Gastroesophageal sphincter (tissue), 4 donors: ENCODE results near the gene PKIG. TPM values are rescaled to one million over a fixed set of nuclear protein-coding genes. Genes with fewer than 3 reads are reported as not detected.

ENCODE experiments used
- ATAC-seq: fragments of 150-250 bp; one replicate; pipeline ENCODE4 v1.9.1; 2016; ENCODE audit warnings: mild to moderate bottlenecking, moderate library complexity
- H3K27ac ChIP-seq, 4 donors: fragments of 200-600 bp; sonication (generic) in 3 of 4; 1 replicate in 3 of 4; 2 replicates in 1 of 4; pipeline ENCODE4 v1.5.1; 2016 to 2019
- H3K27me3 ChIP-seq: fragments of 200-600 bp; sonication (generic); one replicate; pipeline ENCODE4 v1.5.1; 2019
- H3K36me3 ChIP-seq, 2 donors: fragments of 200-600 bp; sonication (generic); one replicate each; pipeline ENCODE4 v1.5.1; 2019; ENCODE audit warnings: control low read depth in 1 of 2
- H3K4me1 ChIP-seq, 3 donors: fragments of 200-600 bp; sonication (generic); 1 replicate in 2 of 3; 2 replicates in 1 of 3; pipeline ENCODE4 v1.5.1; 2016 to 2019; ENCODE audit warnings: control low read depth in 2 of 3
- H3K4me3 ChIP-seq, 2 donors: fragments of 200-600 bp; sonication (generic); one replicate each; pipeline ENCODE4 v1.5.1; 2019; ENCODE audit warnings: mild to moderate bottlenecking in 1 of 2, moderate library complexity in 1 of 2
- H3K9me3 ChIP-seq, 3 donors: fragments of 200-600 bp; sonication (generic); one replicate each; pipeline ENCODE4 v1.5.1; 2017 to 2019; ENCODE audit warnings: control low read depth in 2 of 3
- CTCF ChIP-seq, 4 experiments: fragments of 200-600 bp in 2 of 4; fragments of 450-650 bp in 2 of 4; sonication (generic) in 1 of 4; IDR thresholded peaks; one replicate each; pipeline ENCODE4 v1.5.1; 2017 to 2019; ENCODE audit warnings: antibody characterized with exemption in 4 of 4, mild to moderate bottlenecking in 2 of 4, moderate library complexity in 2 of 4
- EP300 ChIP-seq: sonication (generic); formaldehyde crosslinking; IDR thresholded peaks from one replicate; pipeline ENCODE4 v1.6.1; 2017; ENCODE audit warnings: antibody characterized with exemption, mild to moderate bottlenecking
- POLR2A ChIP-seq, 2 donors: fragments of 450-650 bp; IDR thresholded peaks; one replicate each; pipeline ENCODE4 v1.6.1; 2017; ENCODE audit warnings: antibody characterized with exemption in 2 of 2, mild to moderate bottlenecking in 2 of 2, moderate library complexity in 1 of 2
- POLR2AphosphoS5 ChIP-seq: sonication (generic); formaldehyde crosslinking; IDR thresholded peaks from one replicate; pipeline ENCODE4 v1.6.1; 2017; ENCODE audit warnings: antibody characterized with exemption
- WGBS, 2 donors: methylation state at CpG; one replicate each; pipeline ENCODE4 v1.1.5; 2018; ENCODE audit warnings: low coverage in 1 of 2; 5-methylcytosine and 5-hydroxymethylcytosine counted together
- total RNA-seq, 4 donors: library from RNA; depleted of rRNA; stranded (reverse); fragments of >200 nt; gene quantifications; one replicate each; pipeline ENCODE4 v1.1.0, GENCODE V29; 2016

PKIG gene
- total RNA-seq, 4 donors from 2014 or later: 241 to 418 (median 291) TPM

- TF ChIP-seq POLR2AphosphoS5 (no peak), POLR2A (IDR thresholded peaks at IDR 0.05) (no peak), CTCF (IDR thresholded peaks at IDR 0.05) (no peak), EP300 (no peak)
- no peaks in the 10 kb centered on the region for H3K27me3 ChIP-seq
- peak overlapping the region; percentile 26 to 87 (median 86) for H3K27ac ChIP-seq
- peaks cover 14 to 96% (median 36%) of the 10 kb centered on the region in 3 donors for H3K4me1 ChIP-seq
- H3K4me3 ChIP-seq: no peak overlapping the region
- ATAC-seq: no peak
- no peaks in the 10 kb centered on the region for H3K9me3 ChIP-seq
- no peaks in the 10 kb centered on the region for H3K36me3 ChIP-seq
- WGBS, 2 donors: 33 to 36% methylated on average over 7 of the region's 8 CpGs
Measured at GRCh38 chr20:44579313-44580081, 2.9 kb upstream of the PKIG start.

GRCh38 chr20:44580581-44581268, 1.7 kb upstream of the PKIG start:
- no peaks in the 10 kb centered on the region for H3K27me3 ChIP-seq
- TF ChIP-seq CTCF (IDR thresholded peaks at IDR 0.05): no peak
- no peak for TF ChIP-seq POLR2A (IDR thresholded peaks at IDR 0.05)
- TF ChIP-seq EP300: no peak
- TF ChIP-seq POLR2AphosphoS5: no peak
- peak overlapping the region; percentile 85 to 99 (median 87) for H3K27ac ChIP-seq
- no peak overlapping the region for H3K4me3 ChIP-seq
- H3K4me1 ChIP-seq: peaks cover 9 to 96% (median 38%) of the 10 kb centered on the region in 3 donors
- no peaks in the 10 kb centered on the region for H3K36me3 ChIP-seq
- no peaks in the 10 kb centered on the region for H3K9me3 ChIP-seq
- 82 to 92% methylated on average over 6 to 8 of the region's 9 CpGs for WGBS, 2 donors
- no peak for ATAC-seq

GRCh38 chr20:44581515-44581914, 864 bp upstream of the PKIG start:
- no peaks in the 10 kb centered on the region for H3K9me3 ChIP-seq
- H3K27me3 ChIP-seq: no peaks in the 10 kb centered on the region
- H3K27ac ChIP-seq: peak overlapping the region; percentile 85 to 99 (median 87)
- H3K4me1 ChIP-seq: peaks cover 9 to 96% (median 42%) of the 10 kb centered on the region in 3 donors
- TF ChIP-seq POLR2AphosphoS5: no peak
- TF ChIP-seq POLR2A (IDR thresholded peaks at IDR 0.05): no peak
- TF ChIP-seq CTCF (IDR thresholded peaks at IDR 0.05): no peak
- TF ChIP-seq EP300: no peak
- no peaks in the 10 kb centered on the region for H3K36me3 ChIP-seq
- 70 to 100% methylated on average over 1 of the region's 1 CpG for WGBS, 2 donors
- ATAC-seq: no peak
- no peak overlapping the region for H3K4me3 ChIP-seq

GRCh38 chr20:44583157-44583556, 778 bp downstream of the PKIG start:
- H3K36me3 ChIP-seq: no peaks in the 10 kb centered on the region
- H3K9me3 ChIP-seq: no peaks in the 10 kb centered on the region
- peak overlapping the region; percentile 85 to 99 (median 87) for H3K27ac ChIP-seq
- ATAC-seq: no peak
- H3K4me3 ChIP-seq: peak overlapping the region; percentile 50 to 91
- H3K4me1 ChIP-seq: peaks cover 13 to 99% (median 40%) of the 10 kb centered on the region in 3 donors
- 0 to 13% methylated on average over 1 of the region's 1 CpG for WGBS, 2 donors
- no peaks in the 10 kb centered on the region for H3K27me3 ChIP-seq
- TF ChIP-seq POLR2AphosphoS5 (no peak), EP300 (no peak), POLR2A (IDR thresholded peaks at IDR 0.05) (no peak), CTCF (IDR thresholded peaks at IDR 0.05) (no peak)
